Measurements from ENCODE around the gene GTF2A1L. TPM values are rescaled to one million over a fixed set of nuclear protein-coding genes. Genes with fewer than 3 reads are reported as not detected.
"Not testable (repeated sequence)": the region's sequence is repeated elsewhere in the genome, so short reads cannot be mapped to it uniquely, and the experiment has no call there.

Gene GTF2A1L
- polyA plus RNA-seq, 3 donors, result 0.52 to 0.86 (median 0.74) TPM

DNA sequence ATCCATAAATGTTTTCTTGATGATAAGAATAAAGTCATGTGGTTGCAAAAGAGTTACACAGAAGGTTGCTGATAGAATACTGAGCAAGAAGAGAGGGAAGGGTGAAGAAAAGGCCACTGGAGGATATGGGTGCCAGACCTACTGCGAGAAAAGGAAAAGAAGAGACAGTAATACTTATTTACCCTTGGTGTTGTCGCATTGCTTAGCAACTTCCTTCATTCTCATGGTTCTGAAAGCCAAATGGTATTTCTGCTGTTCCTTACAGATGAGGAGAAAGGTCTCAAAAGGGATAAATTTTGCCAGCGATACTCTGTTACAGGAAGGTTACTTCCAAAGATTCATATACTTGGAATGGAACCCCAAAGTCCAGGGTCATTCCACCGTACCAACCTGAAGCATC is 75.4 kb downstream of the GTF2A1L start:
- DNase-seq (ENCODE audit: extremely low read depth in 1 of 11, low read depth in 9 of 11, low spot score in 4 of 11), result no peak

DNA sequence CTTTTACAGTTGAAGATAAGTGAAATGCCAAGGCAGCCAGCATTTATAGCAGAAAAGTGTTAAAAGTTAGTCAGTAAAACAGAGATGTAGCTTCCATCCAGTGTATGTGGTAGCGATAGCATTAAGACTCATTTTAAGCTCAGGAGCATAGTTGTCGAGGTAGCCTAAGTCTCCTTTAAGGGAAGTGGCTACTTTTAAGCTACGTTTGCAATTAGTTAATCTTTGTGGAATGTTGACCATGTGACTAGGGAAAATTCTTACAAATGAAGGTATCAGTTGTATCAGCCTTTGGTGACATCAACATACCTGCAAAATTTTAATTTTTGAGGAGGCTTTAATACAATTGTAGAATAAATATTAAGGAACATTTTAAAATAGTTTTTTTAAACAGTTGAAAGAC is 76.0 kb downstream of the GTF2A1L start:
- DNase-seq (ENCODE audit: extremely low read depth in 1 of 11, low read depth in 9 of 11, low spot score in 4 of 11), result no peak

DNA sequence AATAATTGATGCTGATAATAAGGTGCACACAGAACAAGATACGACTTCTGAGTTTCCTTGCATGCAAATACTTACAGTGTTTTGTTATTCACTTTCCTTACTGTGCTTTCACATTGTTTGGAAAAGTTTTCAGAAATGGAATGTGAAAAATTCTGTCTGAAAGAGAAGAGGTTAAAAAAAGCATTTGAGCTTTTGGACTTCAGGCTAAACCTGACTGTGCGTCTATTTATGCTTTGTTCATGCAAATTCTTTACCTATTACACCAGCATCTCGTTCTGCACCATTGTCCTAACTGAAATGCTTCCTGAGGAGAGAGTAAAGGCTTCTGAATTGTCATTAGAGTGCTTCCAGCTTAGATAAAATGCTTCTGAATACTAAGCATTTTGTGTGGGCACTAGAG is 76.5 kb downstream of the GTF2A1L start:
- no peak for DNase-seq (ENCODE audit: extremely low read depth in 1 of 11, low read depth in 9 of 11, low spot score in 4 of 11)

DNA sequence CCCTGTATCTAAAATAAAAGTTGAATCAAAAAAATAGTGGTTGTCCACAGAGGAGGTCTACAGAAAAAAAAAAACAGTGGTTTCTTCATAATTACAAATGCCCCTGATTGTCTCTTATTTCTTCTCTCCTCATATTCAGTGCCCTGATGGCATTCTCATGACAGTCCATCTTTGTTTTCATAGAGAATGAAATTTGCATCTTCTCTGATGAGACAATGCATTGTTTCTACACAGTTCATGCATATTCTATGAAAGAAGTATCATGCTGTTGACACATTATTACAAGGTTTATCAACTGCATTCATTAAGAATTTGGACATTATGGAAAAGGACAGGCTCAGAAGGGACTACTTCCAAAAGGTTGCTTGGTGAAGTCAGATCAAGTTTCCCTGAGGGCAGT is 78.3 kb downstream of the GTF2A1L start:
- DNase-seq (ENCODE audit: extremely low read depth in 1 of 11, low read depth in 9 of 11, low spot score in 4 of 11), result no peak

DNA sequence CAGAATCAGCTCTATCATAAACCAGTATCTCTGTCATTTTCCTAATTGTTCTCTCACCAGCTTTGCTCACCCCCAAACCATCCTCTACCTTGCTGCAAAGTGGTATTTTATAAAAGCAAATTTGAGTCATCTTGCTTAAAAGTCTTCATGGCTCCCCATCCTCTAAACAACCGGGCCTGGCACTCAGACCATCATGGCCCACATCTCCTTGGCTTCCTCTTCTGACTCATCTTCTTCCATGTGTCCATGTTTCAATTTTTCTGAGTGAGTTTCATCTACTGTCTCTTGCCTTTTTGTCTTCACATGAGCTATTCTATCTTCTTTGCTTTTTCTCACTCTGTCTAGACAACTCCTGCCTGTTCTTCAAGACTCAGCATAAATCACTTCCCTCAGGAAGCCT is 79.2 kb downstream of the GTF2A1L start:
- DNase-seq (ENCODE audit: extremely low read depth in 1 of 11, low read depth in 9 of 11, low spot score in 4 of 11), result no peak

DNA sequence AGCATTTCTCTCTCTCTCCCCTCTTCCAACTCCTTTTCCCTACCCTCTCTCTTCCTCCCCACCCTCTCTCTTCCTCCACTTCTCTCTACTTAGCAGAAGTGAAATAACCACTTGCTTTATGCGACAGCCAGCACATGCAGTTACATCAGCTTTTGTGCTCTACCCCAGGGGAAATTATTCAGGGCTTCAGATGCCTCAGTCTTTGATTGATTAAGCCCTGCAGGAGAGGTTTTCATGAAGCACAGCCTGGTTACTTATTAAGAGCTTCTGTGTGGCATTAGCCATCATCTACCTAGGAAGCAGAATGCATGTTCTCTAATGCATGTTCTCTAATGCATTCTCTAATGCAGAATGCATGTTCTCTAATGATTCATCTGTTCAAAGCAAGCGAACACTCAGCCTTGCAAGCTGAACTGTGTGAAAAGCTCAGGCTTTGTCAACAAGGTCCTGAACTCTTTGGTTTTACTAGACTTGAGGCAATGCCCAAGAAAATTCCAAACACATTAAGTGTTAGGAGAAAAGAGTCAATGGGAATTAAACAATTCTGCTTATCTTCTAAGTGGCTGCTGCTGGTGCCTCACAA is 81.8 kb downstream of the GTF2A1L start:
- no peak for DNase-seq (ENCODE audit: extremely low read depth in 1 of 11, low read depth in 9 of 11, low spot score in 4 of 11)

DNA sequence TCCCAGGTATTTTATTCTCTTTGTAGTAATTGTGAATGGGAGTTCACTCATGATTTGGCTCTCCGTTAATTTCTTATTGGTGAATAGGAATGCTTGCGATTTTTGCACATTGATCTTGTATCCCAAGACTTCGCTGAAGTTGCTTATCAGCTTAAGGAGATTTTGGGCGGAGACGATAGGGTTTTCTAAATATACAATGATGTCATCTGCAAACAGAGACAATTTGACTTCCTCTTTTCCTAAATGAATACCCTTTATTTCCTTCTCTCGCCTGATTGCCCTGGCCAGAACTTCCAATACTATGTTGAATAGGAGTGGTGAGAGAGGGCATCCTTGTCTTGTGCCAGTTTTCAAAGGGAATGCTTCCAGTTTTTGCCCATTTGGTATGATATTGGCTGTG is 86.0 kb downstream of the GTF2A1L start:
- not testable (repeated sequence) for DNase-seq (ENCODE audit: extremely low read depth in 1 of 11, low read depth in 9 of 11, low spot score in 4 of 11)

DNA sequence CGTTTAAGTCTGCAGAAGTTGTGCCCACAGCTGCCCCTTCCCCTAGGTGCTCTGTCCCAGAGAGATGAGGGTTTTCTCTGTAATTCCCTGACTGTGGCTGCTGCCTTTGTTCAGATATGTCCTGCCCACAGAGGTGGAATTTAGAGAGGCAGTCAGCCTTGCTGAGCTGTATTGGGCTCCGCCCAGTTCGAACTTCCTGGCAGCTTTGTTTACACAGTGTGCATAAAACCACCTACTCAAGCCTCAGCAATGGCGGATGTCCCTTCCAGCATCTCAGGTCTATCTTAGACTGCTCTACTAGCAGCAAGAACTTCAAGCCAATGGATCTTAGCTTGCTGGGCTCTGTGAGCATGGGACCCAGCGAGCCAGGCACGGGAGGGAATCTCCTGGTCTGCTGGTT is 89.8 kb downstream of the GTF2A1L start:
- no peak for DNase-seq (ENCODE audit: extremely low read depth in 1 of 11, low read depth in 9 of 11, low spot score in 4 of 11)

DNA sequence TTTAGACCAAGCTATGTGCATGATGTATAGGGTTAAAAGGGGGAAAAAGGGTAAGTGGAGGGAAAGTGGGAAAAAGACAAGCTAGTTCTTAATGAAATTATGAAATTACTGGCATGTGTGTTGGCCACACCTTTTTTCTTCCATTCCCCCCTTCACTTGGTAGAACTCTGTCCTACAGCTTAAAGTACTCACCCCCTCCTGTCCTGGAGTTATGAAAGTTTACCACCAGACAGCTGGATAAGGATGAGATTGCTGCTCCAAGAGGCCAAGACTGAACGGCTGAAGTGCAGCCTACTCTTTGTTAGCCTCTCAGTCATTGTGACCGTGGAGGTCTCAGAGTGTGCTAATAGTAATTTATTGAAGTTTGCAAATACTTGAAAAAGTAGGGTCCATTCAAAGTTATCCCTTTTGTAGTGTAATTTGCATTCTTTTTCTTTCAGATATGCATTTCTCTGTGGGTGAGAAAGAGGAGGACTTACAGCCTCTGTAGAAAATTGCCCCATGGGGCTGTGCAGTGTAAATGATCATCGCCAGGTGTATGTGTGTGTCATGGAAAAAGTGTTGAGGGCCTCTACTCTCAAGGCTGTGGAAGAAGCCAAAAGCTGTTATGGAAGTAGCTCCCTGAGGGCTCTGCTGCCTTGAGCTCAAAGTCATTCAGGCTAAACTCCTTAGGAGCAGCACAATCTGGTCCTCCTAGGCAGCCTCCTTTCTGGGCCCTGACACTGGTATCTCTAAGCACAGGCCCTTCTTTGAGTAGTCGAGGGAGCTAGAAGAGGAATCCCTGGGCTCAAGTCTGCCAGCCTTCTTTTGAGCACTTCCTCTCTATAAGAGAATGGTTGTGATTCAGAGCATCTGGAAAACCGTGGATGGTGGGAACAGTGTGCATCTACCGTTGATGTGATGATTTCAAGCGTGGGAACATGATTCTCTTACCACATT is 91.7 kb downstream of the GTF2A1L start:
- no peak for DNase-seq (ENCODE audit: extremely low read depth in 1 of 11, low read depth in 9 of 11, low spot score in 4 of 11)

DNA sequence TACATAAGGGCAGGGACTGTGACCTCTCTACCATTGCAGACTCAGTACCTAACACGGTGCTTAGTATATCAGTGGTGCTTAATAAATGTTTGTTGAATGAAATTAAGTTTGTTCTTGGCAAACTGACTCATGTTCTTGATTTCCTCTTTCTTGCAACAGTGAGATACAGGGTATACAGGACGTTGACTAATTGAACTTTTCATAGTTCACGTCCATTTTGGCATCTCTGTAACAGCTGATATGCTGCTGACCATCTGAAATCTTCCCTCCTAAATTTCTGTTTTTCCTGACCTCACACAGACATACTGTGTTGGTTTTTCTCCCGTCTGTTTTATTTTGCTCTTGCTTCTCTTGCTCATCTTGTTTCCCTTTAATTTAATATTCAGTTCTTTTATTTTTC is 93.7 kb downstream of the GTF2A1L start:
- no peak for DNase-seq (ENCODE audit: extremely low read depth in 1 of 11, low read depth in 9 of 11, low spot score in 4 of 11)

DNA sequence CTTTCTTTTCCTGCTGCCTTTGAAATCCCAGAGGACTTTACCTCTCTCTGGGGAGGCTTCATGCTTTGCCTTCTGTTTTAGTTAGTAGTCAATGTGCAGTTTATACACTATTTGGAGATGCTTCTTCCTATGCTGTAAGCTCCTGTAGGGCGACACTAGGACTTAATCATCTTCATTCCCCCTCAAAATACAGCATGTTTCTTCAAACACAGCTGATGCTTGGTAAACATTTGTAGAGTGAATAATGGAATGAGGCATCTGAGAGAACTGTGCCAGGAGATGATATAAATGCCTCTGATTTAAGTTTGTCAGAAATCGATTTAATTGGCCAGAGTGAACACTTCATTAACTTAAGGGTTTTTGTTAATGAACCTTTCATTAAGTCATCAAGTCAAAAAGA is 94.5 kb downstream of the GTF2A1L start:
- DNase-seq (ENCODE audit: extremely low read depth in 1 of 11, low read depth in 9 of 11, low spot score in 4 of 11), result no peak

DNA sequence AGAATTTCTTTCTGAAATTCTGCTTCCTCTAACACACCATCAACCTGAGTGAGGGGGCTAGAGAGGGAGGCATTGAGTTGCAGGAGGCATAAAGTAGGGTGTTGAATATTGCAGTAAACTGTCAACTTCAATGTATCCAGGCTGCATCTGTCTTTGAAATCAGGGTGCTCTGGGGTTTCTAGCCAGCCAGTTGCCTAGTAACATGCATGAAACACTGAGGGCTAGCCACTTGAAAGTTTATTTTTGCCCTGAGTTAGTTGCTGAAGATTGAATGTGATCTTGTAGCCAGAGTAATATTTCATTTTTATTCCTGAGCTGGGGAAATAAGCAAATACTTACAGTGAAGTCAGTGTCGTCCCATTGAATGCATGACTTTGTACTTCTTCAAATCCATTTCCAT is 96.0 kb downstream of the GTF2A1L start:
- DNase-seq (ENCODE audit: extremely low read depth in 1 of 11, low read depth in 9 of 11, low spot score in 4 of 11), result no peak

DNA sequence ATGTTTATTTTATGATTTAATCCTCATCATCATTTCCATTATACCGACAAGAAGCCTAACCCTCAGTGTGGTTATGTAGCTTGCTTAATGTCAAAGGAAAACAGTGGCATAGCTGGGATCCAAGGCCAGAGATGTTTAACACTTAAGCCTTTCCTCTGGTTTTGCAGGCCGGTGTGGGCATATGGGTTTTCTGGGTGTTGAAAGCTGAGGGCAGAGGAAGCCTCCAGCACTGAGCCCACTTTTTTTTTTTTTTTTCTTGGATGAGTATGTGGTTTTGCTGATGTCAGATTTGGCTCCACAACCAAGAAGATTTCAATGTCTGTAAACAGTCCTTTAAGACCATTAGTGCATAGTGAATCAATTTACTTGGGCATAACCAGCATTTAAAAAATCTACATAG is 96.6 kb downstream of the GTF2A1L start:
- DNase-seq (ENCODE audit: extremely low read depth in 1 of 11, low read depth in 9 of 11, low spot score in 4 of 11), result no peak

DNA sequence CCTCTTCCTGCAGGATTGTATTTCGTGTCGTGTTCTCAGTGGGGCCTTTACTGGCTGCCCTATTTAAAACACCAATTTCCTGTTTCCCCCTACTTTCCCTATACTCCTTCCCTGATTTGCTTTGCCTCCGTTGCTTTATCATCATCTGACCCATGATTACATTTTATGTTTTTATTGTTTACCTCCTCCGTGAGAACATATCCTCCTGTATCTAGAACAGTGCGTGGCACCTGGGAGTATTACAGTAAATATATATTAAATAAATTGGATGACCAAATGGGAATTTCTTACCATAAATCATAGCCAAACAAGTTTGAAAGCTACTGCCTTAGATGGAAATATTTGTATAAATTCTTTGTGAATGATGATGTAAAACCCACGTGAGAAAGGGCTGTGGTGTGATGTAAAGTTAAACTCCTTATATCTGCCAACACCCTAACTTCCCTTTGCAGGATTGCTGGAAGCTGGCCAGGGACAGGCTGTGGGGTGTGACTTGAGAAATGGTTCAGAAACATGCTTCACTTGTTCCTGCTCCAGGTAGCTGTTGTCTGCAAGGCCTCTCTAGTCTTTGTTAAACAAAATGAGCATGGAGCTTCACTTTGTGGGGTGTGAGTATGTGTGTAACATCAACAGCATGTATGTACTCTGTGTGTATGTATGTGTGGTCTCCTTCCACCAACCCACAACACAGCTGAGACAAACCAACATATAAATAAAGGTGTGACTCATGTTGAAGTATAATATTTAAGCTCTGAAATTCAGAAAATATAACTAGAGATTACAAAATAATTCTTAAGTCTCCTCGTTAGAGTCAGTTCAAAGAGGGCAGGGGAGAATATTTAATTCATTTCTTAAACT is 97.6 kb downstream of the GTF2A1L start:
- DNase-seq (ENCODE audit: extremely low read depth in 1 of 11, low read depth in 9 of 11, low spot score in 4 of 11), result no peak

DNA sequence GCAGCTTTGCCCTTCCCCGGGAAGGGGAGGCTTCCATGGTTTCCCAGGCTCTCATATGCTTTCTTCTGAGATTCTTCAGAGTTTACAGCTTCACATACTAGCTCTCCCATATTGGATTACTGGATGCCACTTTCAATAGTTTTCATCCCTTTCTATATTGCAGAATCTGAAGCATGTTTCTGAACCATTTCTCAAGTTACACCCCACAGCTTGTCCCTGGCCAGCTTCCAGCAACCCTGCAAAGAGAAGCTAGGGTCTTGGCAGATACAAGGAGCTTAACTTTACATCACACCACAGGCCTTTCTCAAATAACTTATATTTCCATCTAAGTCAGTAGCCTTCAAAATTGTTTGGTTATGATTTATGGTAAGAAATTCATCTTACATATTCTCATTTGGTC is 98.3 kb downstream of the GTF2A1L start:
- no peak for DNase-seq (ENCODE audit: extremely low read depth in 1 of 11, low read depth in 9 of 11, low spot score in 4 of 11)

DNA sequence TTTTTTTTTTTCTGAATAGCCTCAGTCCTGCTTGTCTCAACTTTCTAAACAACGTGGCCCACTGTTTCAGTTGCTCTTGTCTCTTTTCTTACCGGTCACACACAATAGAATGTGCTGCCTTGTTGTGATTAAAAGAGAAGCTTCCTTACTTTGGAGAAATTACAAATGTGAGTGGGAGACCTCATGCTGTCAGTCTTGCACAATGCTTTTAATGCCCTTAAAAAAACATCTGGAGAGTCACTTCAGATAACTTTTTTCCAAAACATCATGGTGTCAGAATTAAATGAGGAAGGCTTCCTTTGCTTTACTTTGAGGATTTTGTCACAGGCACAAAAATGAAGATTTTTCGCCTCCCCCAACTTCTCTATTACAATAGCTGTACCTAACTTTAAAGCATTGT is 100.2 kb downstream of the GTF2A1L start:
- no peak for DNase-seq (ENCODE audit: extremely low read depth in 1 of 11, low read depth in 9 of 11, low spot score in 4 of 11)

DNA sequence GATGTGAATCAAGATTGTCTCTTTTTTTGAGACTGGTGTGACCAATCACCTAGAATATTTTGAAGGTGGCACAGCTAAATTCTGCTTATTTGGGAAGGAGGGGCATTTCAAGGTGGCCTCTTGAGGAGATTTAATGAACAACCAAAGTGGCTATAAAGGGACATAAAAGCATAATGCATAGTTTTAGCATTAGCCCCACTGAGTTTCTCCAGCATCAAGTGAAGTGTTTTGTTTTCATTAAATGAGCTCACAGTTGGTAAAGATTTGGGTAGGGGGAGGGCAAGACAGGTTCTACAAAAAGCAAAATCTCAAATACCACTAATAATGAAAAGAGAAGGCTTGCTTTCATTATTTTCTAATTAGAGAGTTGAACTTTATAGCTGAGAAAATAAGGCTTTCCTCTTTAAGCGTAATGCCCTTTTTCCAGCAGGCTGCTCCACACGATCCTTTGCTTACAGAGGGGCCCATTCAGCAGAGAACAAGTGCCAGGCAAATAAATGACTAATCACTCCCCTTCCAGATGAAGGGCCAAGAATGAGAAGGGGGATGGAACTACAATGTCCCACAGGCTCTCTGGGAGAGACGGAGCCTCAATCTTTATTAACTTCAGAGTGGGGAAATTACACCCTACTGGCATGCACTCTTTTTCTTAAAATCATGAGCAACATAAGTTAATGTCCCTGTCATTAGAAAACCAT is 102.0 kb downstream of the GTF2A1L start:
- DNase-seq (ENCODE audit: extremely low read depth in 1 of 11, low read depth in 9 of 11, low spot score in 4 of 11), result no peak

DNA sequence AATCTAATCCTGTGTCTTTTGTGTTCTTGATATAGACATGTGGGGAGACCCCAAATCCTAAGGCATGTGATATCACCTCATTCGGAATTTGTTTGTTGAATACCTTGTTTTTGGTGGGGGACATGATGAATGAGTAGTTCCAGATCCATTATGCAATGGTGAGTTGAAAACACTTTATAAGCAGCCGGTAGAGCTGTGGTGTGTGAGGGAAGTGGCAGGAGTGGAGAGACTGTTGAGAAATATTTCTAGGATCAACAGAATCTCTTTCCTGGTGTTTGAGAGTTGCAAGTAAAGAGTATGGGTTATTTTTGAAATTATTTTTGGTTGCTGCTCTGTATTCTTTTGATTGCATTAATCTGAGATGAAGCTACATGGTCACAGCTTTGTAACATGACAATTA is 103.5 kb downstream of the GTF2A1L start:
- DNase-seq (ENCODE audit: extremely low read depth in 1 of 11, low read depth in 9 of 11, low spot score in 4 of 11), result no peak

DNA sequence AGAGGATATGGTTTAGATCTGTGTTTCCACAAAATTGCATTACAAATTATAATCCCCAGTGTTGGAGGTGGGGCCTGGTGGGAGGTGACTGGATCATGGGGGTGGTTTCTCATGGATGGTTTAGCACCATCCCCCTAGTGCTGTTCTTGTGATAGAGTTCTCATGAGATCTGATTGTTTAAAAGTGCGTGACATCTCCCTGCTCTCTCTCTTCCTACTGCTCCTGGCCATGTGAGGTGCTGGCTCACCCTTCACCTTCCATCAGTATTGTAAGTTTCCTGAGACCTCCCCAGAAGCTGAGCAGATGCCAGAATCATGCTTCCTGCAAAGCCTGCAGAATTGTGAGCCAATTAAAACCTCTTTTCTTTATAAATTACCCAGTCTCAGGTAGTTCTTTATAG is 104.7 kb downstream of the GTF2A1L start:
- no peak for DNase-seq (ENCODE audit: extremely low read depth in 1 of 11, low read depth in 9 of 11, low spot score in 4 of 11)
